ENCODE results near the gene TMEM117.

Gene TMEM117

DNA sequence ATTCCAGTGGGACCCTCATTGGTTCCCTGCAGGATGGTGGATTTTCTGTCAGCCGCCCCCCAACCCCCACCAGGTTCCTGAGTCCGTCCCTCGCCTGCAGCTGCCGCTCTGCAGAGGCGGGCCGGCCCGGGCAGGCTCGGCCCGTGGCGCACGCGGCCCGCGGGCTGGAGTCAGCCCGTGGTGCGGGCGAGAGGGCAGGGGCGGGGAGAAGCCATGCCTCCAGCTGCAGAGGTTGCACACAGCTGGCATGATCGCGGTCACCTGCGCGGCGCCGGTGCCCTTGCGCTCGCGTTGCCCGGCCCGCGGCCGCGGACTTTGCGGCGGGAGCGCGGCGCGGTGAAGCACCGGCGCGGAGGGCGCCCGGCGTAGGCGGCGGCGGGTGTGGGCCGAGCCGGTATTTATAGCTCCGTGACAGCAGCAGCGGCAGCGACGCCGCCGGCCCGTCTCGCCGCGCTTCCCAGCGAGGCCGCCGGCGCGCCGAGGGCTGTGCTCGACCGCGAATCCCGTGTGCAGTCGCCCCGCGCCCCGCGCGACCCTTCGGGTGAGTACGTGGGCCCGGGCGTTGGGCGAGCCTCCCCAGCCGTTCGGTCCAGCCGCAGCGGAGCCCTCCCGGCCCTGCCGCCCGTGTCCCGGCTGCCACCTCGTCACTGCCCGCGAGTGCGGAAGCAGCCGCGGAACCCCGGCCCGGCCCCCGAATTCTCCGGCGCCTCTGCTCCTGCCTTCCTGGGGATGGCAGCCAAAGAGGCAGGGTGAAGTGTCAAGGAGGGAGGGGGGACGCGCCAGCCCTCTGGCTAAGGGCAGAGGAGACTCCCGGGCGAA lies at the start of gene TMEM117:
TMEM117 (plus strand) TSS at position 426 of the 819 bp plus-strand sequence.
- peak; percentile 34 to 51 for DNase-seq (ENCODE audit: low read depth in 2 of 2)

DNA sequence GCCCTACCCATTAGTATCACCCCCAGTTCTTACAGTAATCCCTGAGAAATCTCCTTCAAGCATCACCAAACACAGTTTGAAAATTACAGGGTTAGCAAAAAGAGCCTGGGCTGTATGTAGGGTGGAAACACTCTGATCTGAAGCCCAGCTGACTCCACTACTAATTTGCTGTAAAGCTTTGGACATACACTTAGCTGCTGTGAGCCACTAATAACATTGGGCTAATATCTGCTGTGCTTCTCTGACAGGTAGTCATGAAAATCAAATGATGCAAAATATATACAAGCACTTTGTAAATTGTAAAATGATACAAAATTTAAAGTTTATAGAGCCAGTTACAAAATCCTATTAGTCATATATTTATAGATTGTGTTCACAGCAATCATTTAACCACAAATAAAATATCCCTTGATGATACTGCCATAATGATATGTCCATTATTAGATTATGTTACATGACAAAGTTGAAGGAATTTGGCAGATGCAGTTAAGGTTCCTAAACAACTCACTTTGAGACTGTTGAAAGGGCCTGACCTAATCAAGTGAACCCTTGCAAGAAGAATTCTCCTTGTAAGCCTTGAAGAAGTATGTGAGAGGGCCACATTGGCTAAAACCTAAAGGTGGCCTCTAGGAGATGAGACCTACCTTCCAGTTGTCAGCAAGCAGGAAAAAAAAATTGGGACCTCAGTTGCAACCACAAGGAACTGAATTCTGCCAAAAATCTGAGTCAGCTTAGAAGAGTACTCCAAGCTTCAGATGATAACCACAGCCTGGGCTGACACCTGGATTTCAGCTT lies 48.8 kb upstream of the TMEM117 start:
- no peak for DNase-seq (ENCODE audit: low read depth in 2 of 2)

DNA sequence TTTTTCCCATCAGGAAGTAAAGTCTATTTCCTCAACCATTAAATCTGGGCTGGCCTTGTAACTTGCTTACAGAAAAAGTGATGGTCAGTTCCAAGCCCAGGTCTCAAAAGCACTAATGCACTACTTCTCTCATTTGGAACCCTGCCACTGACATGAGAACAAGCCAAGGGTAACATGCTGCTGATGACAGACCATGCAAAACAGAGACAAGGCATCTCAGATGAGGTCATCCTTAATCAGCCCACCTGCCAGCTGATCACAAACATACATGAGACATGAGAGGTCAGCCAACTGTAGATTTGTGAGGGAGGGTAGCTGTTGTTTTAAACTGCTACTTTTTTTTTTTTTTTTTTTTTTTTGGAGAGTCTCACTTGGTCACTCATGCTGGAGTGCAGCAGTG lies 45.9 kb upstream of the TMEM117 start:
- no peak for DNase-seq (ENCODE audit: low read depth in 2 of 2)

DNA sequence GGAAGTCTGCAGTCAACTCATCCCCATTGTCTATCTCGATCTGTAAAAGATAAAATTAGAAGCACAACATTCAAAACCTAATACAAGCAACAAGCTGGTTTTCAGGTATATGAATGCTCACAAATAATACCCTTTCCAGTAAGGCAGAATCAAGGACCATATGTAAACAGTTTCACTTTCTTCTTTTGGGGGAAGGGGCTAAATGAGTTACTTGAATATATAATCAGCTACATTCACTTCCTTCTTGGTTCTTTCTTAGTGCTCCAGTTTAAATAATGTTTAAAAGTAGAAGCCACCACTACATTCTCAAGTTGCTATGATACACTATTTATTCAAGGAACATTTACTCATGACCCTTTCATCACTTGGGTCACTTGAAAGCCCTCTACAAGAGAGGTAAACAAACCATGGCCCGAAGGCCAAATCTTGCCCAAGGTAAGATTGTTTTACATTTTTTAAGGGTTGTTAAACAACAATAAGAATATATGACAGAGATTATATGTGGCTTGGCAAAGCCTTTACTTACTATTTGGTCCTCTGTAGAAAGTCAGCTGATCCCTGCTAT lies 40.1 kb upstream of the TMEM117 start:
- no peak for DNase-seq (ENCODE audit: low read depth in 2 of 2)

DNA sequence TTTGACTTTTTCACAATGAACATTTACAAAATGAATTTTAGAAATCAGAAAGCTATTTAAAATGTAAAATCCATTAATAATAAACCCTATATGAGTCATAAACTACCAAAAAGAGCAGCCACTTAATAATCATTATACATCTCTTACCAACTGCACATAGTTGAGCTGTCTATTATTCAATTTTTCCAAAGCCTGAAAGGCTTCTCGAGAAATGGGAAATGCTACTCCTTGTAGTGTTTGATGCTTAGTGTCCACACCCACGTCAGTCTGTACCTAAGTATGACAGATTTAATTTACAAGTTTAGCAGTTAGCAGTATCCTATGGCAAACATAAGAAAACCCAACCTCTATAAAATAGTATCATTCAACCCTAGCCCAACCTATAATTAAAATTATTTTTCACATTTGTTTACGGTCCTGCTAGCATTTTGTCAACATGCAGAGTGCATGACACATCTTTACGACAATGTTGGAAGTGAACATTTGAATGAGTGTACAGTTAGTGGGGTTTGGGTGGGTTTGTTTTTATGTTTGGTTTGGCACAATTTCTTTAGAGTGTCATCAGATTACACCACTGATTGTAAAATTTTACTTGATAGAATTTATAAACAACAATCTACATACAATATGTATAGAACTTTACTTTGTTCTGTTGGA lies 38.2 kb upstream of the TMEM117 start:
- no peak for DNase-seq (ENCODE audit: low read depth in 2 of 2)

DNA sequence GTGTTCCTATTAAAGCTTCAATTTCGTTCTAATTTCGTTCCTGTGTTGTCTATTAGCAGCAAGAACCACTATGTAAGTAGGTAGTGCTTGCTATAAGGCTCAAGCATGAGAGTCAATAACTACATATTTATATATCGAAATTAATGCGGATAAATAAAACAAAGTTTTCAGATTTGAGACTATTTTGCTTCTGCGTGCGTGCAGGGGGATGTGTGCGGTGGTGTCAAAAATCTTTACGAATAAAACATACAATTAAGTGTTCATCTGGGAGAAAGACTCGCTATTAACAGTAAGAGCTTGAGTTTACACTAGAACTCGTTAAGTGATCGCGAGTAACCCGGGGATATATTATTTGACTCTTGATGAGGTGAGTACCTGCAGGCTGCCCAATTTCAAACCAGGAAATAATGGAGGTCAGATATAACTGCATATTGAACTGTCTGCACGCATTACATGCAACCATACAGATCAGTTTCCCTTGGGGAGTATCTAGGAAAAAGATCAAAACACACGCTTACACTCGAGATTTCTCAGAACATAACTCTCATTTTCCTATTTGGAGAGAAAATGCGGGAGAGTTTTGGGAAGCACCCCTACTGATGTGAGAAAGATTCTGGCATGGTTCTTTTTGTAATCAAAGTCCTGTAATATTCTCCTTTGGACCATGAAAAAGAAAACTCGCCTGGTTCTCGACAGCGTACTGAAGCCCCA lies 30.6 kb upstream of the TMEM117 start:
- no peak for DNase-seq (ENCODE audit: low read depth in 2 of 2)

DNA sequence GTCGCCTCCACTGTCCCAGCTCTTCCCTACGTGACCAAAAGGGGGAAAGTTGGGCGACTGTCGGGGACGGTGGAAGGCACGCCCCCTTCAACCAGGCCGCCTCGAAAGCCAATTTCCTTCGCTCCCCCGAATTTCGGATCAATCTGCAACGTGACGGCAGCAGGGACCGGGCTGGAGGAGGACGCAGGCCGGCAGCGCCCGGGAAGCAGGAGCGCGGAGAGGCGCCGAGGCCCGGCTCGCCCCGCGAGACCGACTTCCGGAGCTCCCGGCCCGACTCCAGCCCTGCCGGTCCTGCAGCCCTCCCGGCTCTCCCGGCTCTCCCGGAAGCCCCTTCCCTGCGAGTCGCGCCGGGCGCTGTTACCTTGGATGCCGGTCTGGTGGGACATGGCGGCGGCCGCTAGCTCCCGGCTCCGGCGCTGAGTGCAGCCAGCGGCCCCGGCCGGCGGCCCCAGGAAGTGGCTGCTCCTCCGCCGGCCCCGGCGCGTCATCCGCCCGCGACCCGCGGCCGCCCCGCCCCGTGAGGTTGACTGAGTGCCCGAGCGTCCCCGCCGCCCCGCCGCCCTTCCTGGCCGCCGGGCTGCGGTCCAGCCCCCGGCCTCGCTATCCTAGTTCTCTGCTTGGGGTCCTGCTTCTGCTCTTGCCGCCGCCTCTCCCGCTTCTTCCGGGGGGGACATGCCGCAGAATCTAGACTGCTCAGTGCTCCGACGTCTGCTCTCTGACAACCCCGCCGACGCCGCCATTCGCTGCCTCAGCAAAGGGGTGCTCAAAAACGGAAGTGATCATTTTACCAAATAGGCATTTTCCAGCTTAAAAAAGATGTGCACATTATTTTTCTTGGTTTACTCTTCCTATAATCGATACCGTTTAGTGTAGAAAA lies 29.8 kb upstream of the TMEM117 start, which contains the start of gene TWF1:
TWF1 (minus strand) TSS at position 458 of the 877 bp plus-strand sequence; CDS start at position 386, 72 bp downstream.
- peak; percentile 62 to 86 for DNase-seq (ENCODE audit: low read depth in 2 of 2)

DNA sequence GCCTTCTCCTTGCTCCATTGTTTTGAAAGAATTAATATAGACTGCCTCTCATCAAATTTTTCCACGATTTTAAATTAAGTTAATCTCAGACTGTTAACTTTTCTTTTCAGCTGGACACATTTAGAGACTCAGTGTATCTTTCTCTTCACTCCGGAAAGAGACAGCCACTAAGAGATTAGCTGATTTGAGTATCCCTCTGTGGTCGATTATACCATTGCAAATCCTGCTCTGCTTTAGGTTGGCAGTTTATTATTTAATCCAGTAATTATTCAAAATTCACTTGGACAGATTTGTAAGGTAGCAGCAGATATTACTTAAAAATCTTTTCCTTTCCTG lies 29.2 kb upstream of the TMEM117 start:
- no peak for DNase-seq (ENCODE audit: low read depth in 2 of 2)

DNA sequence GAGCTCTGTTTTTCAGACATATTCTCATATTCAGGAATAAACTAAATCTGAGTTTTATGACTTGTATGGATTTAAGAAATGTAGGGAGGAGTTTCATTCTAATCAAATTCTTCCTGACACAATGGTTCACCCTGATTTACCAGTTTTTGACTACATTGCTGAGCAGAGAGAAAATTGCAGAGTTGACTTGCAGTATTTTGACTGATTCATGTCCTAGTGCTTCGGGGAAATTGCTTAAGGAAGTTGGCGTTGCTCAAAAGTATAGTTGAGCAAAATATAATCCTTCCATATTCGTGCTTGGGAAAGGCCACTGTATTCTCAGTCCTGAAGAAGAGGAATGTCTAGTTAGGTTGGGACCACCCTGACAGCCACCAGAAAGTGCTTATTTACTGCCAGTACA lies 28.5 kb upstream of the TMEM117 start:
- DNase-seq (ENCODE audit: low read depth in 2 of 2), result no peak

DNA sequence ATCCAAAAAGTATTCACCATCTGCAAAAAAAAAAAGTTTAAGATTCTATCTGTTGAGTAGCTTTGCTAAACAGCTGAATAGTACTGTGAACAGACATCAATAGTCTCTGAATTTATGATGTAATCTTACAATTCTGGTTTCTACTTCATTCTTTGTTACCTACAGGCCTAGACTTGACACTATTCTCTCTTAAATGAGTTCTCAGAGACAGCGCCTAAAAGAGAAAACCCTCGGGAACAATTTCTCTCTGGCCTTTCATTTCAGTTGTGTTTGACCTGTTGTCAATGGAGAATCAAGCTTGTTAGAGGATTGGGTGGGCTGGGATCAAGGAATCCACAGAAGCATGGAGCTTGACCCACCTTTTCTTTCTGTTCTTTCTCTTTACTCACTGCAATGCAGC lies 23.8 kb upstream of the TMEM117 start:
- DNase-seq (ENCODE audit: low read depth in 2 of 2), result no peak

DNA sequence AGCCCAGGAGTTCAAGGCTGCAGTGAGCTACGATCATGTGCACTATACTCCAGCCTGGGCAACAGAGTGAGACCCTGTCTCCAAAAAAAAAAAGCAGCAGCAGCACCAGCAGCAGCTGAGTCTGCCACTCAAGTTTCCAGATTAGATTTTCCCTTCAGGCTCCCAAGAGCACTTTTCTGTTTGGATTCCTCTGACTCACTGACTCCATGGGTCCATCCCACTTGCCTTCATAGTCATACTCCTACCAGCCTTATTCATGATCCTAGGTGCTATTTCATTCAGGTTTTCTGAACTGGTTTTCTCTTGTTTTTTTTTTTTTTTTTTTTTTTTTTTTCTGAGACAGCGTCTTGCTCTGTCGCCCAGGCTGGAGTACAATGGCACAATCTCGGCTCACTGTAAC lies 23.0 kb upstream of the TMEM117 start:
- no peak for DNase-seq (ENCODE audit: low read depth in 2 of 2)

DNA sequence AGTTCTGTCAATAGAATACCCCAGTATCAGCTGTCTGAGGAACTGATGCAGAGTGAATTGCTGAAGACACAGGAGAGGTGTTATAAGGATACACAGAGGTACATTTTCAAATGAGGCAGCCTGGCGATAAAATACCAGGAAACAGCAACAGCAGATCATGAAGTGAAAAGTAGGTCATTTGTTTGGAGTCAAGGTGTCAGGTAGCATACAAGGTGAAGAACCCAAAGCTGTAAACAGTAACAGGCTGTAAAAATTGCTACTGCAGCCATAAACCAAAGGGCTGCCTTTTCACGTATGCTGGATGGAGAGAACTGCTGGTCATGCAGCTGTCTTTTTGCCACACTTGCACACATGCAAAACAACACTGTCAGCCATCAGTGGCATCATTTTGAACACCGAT lies 20.5 kb upstream of the TMEM117 start:
- no peak for DNase-seq (ENCODE audit: low read depth in 2 of 2)

DNA sequence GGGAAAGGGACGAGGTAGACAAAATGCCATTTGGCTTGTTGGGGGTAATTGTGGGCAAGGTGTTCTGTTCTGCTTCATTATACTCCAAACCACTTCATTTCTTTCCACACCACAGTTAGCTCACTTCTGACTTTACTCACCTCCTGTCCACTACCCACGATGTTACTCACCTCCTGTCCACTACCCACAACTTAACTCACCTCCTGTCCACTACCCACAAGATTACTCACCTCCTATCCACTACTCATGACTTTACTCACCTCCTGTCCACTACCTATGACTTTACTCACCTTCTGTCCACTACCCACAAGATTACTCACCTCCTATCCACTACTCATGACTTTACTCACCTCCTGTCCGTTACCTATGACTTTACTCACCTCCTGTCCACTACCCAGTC lies 19.7 kb upstream of the TMEM117 start:
- no peak for DNase-seq (ENCODE audit: low read depth in 2 of 2)

DNA sequence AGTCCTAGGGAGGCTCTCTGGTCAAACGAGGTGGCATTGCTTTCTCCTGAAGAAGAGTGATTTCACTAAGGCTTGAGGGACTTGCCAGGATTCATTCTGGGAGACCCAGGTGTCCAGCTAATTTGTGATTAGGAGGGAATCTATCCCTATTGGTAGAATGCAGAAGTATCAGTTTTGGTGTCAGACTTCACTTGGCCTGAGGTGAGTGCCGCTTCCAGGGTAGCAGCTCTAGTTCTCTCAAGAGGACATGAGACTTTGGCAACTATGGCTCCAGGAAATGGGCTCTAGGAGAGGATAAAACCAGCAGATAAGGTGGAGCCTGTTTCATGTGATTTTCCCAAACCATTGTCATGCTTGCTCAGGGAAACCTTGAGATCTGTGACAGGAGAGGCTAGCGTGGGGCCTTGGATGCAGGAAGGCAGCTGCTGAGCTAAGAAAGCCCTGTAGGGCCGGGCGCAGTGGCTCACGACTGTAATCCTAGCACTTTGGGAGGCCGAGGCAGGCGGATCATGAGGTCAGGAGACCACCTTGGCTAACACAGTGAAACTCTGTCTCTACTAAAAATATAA lies 11.6 kb upstream of the TMEM117 start:
- DNase-seq (ENCODE audit: low read depth in 2 of 2), result no peak

DNA sequence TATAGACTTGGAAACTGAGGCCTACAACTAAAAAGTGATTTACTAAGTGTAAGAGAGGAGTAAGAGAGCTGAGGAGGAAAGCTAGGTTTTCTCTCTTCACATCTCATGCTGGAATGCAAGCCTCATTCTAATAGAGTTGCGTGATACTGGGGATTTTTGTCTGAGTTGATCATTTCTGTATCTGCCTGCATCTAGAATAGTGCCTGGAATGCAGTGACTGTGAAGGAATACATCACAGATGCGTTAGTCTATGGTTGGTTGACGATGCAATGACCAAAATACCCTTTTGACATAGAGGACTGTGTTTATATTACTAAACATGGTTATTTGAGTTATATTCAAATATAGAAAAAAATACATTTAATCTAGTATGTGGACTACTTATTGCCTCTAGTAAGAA lies 9.2 kb upstream of the TMEM117 start:
- no peak for DNase-seq (ENCODE audit: low read depth in 2 of 2)

DNA sequence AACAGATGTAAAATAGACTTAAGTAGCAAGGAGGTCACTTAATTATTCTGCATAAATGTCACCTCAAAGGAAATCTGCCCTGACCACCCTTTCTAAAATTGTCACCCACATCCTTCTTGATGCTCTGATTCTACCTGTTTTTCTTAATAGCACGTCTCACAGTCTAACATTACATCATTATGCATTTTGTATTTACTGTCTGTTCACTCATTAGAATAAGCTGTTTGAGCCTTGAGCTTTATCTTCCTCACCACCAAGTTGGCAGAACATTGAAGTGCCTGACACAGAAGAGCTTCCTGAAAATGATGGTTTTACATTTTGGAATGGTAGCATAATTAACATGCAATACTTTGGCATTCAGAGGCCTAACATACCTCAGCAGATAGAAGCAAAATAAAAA lies 8.8 kb upstream of the TMEM117 start:
- no peak for DNase-seq (ENCODE audit: low read depth in 2 of 2)

DNA sequence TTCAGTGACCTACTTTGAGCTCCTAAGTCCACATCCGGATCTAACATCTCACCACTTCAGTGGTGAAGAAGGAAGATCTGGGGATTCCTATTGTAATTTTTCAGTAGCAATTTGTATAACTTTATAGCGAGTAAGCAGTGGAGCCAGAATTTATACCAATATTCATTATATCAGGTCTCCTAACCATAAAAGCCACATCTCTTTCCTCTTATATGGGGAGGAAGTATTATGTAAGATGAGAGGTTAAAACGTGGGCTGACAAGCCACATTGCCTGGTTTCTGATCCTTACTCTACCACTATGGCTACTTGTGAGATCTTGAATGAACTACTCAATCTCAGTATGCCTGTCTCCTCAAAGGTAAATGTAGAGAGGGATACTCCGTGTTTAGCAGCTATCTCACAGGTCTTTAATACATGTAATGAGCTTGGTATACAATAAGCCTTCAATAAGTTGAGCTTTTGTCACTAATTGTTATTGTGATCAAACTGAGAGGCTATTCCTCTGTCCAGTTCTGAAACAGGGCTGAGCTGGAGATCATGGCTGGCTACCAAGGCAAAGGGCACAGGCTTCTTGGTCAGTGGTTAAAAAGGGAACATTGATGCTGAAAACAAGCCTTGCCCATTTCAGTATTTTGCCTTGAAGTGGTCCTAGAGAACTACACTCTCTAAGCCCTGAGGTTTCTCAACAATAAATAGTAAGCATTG lies 3.3 kb upstream of the TMEM117 start:
- DNase-seq (ENCODE audit: low read depth in 2 of 2), result no peak

DNA sequence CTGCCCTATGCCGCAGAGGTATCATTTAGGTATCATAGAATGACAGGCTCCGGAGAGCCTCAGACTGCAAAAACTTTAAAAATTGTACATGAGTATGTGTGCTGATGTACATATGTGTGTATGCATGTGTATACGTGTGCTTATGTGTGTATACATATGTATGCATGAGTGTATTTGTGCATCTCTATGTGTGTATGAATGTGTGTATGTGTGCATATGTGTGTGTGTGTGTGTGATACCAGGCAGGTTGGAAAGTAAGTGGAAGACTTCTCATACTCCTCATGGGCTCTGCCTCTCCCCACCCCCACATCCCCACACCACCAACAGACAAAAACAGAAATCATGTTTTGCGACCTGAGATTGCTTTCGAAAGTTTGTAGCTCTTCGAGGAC lies 621 bp upstream of the TMEM117 start:
- no peak for DNase-seq (ENCODE audit: low read depth in 2 of 2)

DNA sequence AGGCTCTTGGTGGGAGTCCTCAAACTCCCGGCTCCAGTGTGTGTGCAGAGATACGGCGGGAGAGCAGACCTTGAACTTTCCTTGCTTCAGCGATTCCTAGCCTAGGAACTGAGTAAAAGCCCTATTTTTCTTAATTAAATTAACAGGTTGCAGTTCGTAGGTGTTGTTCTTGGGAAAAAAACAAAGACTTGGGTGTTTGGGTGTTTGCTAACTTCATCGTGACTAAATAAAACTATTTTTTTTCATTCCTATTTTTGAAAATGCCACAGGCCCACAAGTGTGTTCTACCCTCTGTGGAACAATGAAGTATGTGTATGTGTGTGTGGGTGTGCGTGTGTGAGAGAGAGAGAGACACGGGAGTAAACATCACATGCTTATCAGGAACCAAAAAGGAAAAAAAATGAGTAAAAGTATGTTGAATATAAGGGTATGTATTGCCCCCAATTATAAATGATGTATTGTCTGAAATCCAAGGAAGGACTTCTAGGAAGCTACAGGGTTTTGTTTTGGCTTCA lies 651 bp downstream of the TMEM117 start:
- no peak for DNase-seq (ENCODE audit: low read depth in 2 of 2)

Measured in stimulated activated CD4-positive, alpha-beta T cell treated with anti-CD3 and anti-CD28 coated beads, Interleukin-1b, Interleukin-23, amount 100 ng/mL, for 4 hours (primary cell).